Retina (tissue), 1 donor: Measurements from ENCODE around the gene NDUFS2.

ENCODE experiments used
- DNase-seq: peaks from one replicate; pipeline ENCODE4 v3.0.0-alpha.2; 2016

Gene NDUFS2

DNA sequence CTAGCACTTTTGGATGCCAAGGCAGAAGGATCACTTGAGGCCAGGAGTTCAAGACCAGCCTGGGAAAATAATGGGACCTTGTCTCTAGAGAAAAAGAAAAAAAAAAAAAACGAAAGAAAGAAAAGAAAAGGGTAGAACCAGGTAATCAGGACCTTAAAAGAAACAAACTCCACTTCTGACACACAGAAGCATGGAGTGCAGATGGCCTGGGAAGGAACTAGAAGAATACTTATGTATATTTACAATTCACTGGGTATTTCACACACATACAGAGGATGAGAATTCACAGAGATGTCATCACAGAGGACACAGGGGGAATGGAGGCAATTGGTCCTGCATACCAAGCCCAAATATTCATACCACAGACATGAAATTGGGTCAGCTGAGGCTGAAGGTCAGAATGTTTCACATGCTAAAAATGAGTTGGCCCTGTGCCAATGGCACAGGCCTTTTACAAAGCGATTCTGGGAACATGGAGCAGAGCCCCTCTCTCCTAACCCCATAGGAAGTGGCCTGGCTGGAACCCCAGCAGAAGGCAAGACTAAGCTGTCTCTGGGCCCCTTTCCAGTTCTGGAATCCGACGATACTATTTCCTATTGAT, 29.3 kb upstream of the NDUFS2 start:
- DNase-seq = no peak

DNA sequence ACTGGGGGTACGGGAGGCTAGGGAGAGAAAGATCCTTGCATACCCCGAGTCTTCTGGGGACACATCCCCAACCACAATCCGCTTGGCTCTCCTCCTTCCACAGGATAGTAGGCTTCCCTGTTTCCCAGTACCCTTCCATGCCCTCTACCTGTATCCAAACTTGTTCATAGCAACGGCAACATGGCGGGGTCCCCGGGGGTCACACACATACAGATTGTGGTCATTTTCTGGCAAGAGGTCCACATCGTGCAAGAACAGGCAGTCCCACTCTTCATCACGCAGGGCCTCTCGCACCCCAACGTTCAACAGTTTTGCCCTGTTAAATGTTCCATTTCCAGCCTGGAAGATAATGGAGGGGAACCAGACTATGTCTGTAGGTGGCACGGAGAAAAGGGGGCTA, 28.5 kb upstream of the NDUFS2 start:
- no peak for DNase-seq

DNA sequence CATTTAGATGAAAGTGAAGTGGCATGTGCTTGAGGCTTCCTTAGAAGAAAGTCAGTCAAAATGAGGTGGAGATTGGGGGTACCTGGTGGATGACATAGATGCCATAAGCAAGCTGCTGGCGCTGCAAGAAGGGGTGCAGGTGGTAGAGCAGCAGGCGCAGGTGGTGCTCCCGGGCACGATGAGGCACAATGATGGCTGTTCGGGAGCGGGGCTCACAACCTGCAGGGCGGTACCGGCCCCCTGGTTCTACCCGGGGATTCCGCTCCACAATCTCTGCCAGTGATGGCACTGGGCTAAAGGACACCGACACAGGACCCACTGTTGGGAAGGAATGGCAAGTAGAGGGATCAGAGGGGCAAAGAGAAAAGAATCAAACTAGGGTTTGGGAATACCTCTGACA, 27.3 kb upstream of the NDUFS2 start:
- DNase-seq = no peak

GRCh38 chr1:161175771-161176453, 26.3 kb upstream of the NDUFS2 start:
- no peak for DNase-seq

- peak; percentile 6 for DNase-seq
These were observed 25.6 kb upstream of the NDUFS2 start for GRCh38 chr1:161176468-161177111.

- DNase-seq = peak; percentile 95
These were observed 24.8 kb upstream of the NDUFS2 start, which contains the start of gene B4GALT3 for GRCh38 chr1:161177112-161177935. TSS of gene B4GALT3 (minus strand) at chr1:161177507. CDS start at chr1:161176060, 1,447 bp downstream.

- DNase-seq = no peak
These were observed 24.3 kb upstream of the NDUFS2 start for GRCh38 chr1:161177936-161178244.

- no peak for DNase-seq
These were observed 22.5 kb upstream of the NDUFS2 start for GRCh38 chr1:161179698-161180097.

GRCh38 chr1:161180639-161181038, 21.5 kb upstream of the NDUFS2 start:
- no peak for DNase-seq

DNA sequence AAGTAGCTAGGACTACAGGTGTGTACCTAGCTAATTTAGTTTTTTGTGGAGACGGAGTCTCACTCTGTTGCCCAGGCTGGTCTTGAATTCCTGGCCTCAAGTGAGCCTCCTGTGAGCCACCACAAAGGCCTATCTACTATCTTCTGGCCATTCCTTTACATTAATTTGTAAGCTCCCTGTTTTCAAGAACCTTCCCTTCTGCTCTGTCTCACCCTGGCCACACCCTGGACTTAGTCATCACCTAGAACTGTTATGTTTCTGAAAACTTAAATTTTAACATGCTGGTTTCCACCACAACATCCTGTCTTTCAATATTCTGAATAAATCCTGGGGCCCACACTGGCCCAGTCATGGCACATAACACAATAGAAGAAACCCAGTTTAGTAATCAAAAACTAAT, 20.0 kb upstream of the NDUFS2 start:
- DNase-seq = no peak

DNA sequence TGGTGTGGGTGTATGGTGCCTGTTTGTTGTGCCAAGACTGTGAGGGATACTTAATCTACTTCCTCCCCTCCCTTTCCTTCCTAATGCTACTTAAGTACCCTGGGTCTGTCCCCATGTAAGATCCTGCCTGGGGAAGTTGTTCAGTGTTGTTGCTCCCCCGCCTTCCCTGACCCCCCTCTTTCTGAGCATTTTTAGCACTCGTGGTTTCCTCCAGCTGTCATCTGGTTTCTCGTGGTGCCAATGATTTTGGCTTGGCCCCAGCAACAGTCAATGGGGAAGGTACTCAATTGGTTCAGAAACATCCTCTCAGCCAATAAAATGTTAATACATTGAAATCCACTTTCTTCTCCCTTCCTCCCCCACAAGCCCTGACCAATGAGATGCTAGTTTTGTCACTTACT, 16.9 kb upstream of the NDUFS2 start:
- DNase-seq = no peak

DNA sequence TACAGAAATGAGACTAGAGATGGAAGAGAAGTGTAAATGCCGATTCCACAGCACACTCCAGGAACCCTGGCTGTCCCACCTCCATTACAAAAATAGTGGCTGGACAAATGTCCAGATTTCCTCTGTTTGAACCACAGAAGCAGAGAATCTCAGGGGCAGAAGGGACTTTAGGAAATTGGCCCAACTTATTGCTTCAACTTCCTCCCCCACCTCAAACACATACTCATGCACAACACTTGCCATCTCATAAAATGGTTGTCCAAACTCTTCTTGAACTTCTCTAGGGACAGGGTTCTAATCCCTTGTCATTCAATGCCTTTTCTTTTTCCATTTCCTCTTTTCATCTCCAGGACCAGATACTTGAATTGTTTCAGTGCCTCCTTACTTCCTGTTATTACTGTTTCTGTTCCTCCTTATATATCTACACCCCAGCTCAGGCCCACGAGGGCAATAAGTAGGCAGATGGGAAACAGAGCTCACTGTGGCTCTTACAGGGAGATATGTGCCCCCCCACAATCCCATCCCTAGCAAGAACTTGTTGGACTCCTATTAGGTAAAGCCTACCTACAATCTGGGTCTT, 16.3 kb upstream of the NDUFS2 start:
- no peak for DNase-seq

GRCh38 chr1:161187311-161187710, 14.9 kb upstream of the NDUFS2 start:
- no peak for DNase-seq

DNA sequence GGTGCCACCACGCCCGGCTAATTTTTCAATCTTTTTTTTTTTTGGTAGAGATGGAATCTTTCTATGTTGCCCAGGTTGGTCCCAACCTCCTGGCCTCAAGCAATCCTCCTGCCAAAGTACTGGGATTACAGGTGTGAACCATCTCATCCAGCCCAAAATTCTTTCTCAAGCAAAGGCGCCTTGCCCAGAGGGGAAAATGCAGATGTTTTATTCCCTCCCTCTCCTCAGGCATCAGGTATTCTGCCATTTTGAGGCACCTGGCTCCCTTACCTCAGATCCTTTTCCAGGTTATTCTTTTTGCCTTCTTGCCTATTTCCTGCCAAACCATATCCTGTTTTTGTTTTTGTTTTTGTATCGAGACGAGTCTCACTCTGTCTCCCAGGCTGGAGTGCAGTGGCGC, 13.8 kb upstream of the NDUFS2 start:
- DNase-seq = no peak

- DNase-seq = no peak
These were observed 13.1 kb upstream of the NDUFS2 start for GRCh38 chr1:161189036-161189435.

GRCh38 chr1:161190962-161191521, 11.1 kb upstream of the NDUFS2 start:
- DNase-seq = no peak

DNA sequence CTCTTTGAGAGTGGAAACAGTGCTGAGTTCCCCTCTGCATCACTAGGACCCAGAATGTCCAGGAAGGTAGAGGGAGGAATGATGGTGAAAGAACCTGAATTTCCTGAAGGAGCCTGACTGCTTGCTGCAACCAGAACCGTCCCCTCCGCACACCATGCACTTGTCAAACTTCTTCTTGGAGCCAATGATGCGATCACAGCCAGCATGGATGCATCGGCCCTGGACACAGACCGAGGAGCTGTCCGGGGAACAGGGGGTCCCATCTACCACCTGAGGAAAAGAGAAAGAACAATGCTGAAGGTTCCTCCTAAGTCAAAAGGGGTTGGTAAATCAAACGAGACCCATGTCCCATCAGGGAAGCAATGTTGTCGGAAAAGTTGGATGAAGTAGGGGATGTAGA, 10.2 kb upstream of the NDUFS2 start:
- DNase-seq = no peak

GRCh38 chr1:161192476-161193465, 9.4 kb upstream of the NDUFS2 start:
- peak; percentile 81 for DNase-seq

GRCh38 chr1:161193561-161194235, 8.5 kb upstream of the NDUFS2 start:
- no peak for DNase-seq

- DNase-seq = no peak
These were observed 7.0 kb upstream of the NDUFS2 start for GRCh38 chr1:161195171-161195570.

DNA sequence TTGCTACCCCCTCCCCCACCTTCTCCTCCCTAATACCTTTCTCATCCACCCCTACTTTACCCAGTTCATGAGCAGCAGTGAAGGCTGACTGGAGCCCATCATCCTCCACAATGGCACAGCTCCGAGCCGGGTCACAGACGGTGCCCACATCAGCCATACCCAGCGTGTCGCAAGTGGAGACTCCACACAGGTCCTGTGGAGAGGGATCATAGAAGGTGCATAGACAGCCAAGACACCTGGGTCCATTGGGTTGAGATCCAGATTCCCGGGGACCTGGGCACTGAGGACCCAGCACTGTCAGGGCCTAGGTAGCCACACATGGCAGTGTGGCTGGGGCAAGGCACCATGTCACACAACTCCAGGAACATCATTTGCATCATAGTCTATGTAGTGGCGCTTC, 6.1 kb upstream of the NDUFS2 start:
- DNase-seq = no peak
